GM12873 (cell line): ENCODE data around the gene PKN2.

Experiments
- TF ChIP-seq, protein P1 (sequence below): IDR thresholded peaks from 2 replicates; pipeline ENCODE4 v1.5.1; 2012; ENCODE audit warnings: low read depth, mild to moderate bottlenecking, moderate library complexity, low read length, control low read depth; ENCODE audit not compliant: insufficient read depth; ENCODE audit errors: missing control alignments

The PKN2 gene

DNA sequence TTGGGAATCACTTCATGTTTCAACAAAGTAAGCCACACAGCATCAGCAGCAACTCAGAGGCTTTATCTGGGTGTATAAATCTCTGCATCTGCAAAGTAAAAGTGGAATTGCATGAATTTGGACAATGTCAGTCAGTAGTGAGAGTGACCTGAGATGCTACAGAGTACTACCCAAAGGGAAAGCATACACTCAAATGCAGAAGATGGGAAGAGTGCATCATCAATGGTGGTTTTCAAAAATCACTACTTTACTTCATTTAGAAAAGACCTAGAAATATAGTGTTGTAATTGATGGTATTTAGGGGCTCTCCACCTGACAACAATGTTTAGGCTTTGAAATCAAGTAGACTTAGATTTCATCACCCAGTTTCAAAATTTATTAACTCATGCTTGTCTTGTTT lies 24.5 kb upstream of the PKN2 start:
- TF ChIP-seq, protein P1, sequence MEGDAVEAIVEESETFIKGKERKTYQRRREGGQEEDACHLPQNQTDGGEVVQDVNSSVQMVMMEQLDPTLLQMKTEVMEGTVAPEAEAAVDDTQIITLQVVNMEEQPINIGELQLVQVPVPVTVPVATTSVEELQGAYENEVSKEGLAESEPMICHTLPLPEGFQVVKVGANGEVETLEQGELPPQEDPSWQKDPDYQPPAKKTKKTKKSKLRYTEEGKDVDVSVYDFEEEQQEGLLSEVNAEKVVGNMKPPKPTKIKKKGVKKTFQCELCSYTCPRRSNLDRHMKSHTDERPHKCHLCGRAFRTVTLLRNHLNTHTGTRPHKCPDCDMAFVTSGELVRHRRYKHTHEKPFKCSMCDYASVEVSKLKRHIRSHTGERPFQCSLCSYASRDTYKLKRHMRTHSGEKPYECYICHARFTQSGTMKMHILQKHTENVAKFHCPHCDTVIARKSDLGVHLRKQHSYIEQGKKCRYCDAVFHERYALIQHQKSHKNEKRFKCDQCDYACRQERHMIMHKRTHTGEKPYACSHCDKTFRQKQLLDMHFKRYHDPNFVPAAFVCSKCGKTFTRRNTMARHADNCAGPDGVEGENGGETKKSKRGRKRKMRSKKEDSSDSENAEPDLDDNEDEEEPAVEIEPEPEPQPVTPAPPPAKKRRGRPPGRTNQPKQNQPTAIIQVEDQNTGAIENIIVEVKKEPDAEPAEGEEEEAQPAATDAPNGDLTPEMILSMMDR = no peak

DNA sequence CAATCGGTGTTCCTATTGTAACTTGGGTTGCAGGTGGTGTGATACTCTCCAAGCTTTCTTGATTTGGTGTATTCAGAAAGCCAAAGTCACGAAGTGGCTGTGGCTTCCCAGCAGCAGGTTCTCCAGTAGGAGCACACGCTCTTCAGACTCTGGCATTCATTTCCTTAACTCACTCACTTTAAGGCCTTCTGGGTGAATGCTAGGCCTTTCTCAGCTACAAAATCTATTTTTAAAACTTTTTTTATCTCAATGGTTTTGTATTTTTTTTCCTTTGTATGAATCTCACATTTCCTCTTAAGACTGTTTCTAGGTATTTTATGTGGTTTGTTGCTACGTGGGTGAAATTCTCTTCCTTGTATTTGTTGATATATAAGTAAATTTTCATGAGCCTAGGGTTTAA lies 22.9 kb upstream of the PKN2 start:
- TF ChIP-seq, protein P1 = no peak

DNA sequence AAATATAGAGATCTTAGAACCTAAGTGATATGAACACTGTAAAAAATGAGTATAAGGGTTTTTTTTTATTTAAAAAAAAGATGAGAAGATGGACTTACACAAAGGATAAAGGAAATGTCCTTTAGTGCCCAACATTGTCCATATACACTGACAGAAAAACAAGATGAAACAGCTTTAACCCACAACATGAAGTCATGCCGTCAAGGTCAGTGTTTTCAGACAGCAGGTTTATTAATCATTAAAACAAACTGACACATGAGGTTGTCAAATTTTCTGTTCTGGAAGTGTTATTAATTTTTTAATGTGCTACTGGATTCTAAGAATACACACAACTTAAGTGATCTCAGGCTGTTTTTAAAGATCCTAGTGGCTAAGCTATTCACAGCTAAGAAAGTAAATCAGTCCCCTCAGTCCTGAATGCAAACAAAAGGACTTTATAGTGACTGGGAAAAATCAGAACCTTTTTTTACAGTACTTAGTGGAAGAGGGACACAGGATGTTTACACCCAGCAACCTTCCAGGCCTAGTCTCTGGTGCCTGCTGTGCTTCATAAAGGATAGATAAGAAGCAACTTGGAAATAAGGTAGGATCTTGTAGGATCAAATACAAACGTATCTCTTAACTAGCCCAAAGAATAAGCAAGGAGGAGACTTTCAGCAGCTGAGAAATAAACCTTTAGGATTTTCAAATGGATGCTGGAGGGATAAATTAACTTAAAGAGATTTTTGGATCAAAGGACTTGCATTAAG lies 21.9 kb upstream of the PKN2 start:
- TF ChIP-seq, protein P1 = no peak

DNA sequence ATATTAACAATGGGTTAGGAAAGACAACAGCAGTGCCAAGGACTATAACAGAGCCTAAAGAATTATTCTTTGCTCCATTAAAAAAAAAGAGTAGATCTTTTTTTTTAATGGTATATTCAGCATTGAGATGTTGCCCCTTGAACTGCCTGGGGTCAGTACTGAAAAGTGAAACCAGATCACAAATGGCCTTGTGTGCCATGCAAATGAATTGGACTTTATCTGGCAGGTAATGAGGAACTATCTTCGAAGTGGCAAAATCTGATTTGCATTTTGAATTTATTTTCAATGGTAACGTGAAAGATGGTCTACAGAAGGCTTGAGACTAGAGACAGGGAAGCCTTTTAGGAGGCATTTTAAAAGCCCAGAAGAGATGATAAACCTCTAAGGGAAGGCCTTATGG lies 21.4 kb upstream of the PKN2 start:
- TF ChIP-seq, protein P1 = no peak

DNA sequence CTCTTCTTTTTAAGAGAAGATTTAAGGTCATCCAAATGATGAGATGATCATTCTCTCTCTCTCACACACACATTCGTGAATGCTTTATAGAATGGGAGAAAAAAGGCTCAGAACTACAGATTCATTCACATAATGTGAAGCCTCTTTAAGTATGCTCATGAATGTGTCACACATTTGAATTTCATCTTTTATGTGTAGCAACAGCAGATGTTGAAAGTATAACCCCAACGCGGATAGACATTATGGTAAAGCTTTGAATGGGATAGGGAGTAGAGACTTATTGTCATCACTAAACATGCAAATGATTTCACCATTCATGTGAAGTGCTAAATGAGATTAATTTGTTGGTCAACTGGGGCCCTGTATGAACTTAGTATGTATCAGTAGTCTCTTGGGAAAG lies 15.7 kb upstream of the PKN2 start:
- TF ChIP-seq, protein P1 = no peak

DNA sequence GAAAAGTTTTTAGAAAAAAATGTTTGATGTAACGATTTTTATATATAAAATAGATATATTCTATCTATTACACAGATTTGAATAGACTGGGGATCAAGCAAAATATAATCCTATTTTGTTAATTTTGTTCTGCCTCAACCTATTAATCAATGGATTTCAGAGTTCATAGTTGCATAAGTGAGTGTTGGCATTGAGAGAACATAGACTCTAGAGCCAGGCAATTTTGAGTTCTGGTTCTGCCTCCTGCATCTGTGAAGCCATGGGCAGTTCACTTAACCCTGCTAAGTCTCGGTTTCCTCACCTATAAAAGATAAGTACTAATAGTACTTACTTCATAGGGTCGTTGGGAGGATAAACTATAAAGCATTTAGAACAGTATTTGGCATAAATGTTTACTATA lies 13.6 kb upstream of the PKN2 start:
- TF ChIP-seq, protein P1 = no peak

DNA sequence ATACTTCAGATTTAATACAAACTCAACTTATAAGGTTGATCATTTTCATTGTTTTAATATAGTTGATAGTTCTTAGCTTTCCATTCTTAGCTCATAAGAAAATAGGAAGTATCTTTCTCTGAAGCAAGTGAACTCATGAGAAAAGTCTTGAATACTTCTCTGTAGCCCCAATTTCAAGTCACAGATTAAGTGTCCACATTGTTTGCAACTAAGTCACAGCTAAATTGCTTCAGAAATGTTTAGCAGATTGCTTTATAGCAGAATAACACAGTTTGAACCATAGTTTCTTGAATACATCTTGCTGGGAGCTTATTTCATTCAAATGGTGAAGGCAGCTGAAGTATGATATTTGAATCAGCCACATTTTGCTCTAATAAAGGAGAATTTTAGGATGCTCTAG lies 10.6 kb upstream of the PKN2 start:
- TF ChIP-seq, protein P1 = no peak

DNA sequence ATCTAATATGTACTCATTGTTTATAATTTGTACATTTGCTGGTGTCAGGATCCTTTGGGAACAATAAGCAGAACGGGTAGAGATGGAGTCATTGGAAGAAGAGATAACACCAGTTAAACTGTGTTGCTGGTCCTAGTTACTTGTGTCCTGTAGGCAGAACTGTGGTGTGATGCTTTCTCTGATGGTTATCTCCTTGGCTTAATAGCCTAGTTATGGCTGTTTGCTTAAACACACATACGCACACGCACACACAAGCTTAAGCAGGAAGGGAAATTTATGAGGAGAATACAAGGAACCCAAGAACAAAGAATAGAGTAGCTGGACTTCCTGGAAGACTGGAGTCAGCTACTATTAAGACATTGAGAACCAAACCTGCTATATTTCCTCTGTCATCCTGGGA lies 5.7 kb upstream of the PKN2 start:
- TF ChIP-seq, protein P1 = no peak
